Smooth muscle cell of the brain vasculature (primary cell): ENCODE data around the gene ZBTB6.

Source experiments
- DNase-seq: peaks from one replicate; pipeline ENCODE4 v3.0.0-alpha.2; 2012; ENCODE audit warnings: low read depth, low spot score

Gene ZBTB6, protein sequence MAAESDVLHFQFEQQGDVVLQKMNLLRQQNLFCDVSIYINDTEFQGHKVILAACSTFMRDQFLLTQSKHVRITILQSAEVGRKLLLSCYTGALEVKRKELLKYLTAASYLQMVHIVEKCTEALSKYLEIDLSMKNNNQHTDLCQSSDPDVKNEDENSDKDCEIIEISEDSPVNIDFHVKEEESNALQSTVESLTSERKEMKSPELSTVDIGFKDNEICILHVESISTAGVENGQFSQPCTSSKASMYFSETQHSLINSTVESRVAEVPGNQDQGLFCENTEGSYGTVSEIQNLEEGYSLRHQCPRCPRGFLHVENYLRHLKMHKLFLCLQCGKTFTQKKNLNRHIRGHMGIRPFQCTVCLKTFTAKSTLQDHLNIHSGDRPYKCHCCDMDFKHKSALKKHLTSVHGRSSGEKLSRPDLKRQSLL

GRCh38 chr9:122912964-122913673 is at the start of gene ZBTB6:
TSS of gene ZBTB6 (minus strand) at chr9:122913323. CDS start at chr9:122912072, 1,251 bp downstream.
- DNase-seq: peak; percentile 63

GRCh38 chr9:122961139-122961538 is 48.0 kb upstream of the ZBTB6 start:
- no peak for DNase-seq

GRCh38 chr9:122955961-122956360 is 42.8 kb upstream of the ZBTB6 start:
- no peak for DNase-seq

GRCh38 chr9:122954253-122954691 is 41.1 kb upstream of the ZBTB6 start:
- DNase-seq: no peak

GRCh38 chr9:122951056-122951455 is 37.9 kb upstream of the ZBTB6 start:
- DNase-seq: no peak

DNA sequence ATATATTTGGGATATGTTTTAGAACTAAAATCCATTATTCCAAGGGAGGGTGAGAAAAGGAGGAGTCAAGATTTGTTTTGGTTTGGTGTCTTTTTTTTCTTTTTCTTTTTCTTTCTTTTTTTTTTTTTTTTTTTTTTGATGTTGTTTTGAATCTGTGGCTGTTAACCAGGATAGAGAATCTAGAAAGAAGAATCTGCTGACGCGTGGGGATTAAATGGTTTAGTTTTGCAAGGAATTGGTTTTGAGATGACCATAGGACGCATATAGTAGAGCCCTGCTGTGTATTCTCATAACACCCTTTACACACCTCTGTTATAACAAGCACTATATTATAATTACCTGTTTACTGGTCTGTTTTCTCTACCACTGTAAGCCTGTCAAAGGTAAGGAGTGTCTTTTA is 37.1 kb upstream of the ZBTB6 start:
- no peak for DNase-seq

GRCh38 chr9:122949696-122950095 is 36.6 kb upstream of the ZBTB6 start:
- DNase-seq: no peak

DNA sequence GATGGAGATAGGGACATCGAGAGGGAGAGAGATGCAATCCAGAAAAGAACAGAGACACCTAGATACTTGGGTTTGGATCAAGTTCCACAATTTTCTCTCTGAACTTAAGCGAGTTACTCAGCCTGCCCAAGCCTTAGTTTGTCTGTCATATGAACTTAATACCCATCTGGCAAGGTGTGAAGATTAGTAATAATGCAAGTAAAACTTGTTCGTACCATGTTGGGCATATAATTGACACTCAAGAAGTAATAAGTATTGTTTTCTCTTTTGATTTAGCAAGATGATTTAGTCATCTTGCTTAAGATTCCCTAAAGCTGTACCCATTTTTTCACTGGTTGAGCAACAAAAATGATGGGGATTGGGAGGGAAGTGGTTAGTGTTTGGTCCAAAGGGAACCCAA is 35.2 kb upstream of the ZBTB6 start:
- no peak for DNase-seq

- no peak for DNase-seq
These were observed 33.4 kb upstream of the ZBTB6 start for GRCh38 chr9:122946461-122947005.

DNA sequence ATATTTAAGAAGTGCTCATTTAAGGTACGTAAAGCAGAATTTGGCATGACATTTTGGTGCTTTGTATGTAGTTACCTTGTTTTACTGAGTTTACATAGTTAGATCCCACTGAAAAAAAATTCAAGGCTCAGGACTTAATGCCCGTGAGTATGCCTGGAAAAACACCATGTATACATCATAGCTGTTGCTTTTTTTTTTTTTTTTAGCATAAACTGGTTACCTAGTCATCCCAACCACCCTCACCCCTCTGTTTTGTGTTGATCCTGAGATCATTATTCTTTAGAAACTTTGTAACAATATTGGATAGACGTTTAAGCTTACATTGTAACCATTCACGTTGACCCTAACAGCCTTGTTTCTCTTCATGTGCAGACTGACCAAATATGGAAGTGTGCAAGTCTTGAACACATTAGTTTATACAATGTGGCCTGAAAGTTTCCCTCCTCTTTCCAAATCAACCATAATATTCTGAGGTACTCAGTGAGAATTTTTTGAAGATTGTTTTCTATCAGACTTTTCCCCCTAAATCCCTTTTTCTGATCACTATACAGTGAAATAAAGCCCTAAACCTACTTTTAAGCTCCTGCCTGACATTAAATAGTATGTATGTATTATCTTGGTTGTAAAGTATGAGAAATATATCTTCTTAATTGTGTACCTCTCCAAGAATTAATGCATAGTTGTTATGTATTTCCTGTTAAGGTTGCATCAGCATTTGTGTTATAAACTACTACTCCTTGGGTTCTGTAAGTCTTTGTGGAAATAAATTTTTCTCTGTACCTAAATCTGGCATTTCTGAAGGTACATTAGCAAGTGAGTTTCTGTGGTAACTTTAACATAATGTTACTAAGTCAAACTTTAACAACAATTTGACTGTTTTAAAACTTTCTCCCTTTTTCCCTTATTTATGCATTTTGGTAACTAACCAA is 32.1 kb upstream of the ZBTB6 start:
- DNase-seq: no peak

DNA sequence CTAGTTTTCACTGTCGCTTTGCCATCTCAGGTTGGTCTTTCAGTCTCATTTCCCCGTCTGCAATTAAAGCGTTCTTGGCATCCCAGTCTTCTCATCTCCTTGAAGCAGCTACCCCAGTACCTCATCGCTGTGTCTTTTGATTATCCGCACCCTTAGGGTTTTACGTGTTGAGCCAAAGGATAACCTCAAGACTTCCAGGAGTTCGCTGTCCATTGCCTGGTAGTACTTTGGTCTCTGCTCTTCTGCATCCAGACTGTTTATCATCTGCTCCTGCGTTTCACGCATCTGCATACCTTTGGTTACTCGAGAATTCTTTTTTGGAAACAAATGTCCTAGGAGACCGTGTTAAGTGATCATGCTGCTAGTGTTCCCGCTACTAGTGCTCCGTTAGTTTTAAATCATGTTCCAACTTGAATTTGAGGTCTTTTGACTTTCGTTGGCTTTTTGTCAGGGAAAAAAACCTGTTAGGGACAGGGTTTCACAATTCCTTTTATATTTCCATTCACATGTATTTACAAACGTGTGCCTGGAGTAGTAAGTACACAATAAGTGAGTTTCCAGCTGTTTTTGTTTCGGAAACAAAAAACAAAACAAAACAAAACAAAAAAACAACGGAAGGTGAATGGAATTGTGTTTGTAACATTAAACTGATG is 28.6 kb upstream of the ZBTB6 start:
- no peak for DNase-seq

DNA sequence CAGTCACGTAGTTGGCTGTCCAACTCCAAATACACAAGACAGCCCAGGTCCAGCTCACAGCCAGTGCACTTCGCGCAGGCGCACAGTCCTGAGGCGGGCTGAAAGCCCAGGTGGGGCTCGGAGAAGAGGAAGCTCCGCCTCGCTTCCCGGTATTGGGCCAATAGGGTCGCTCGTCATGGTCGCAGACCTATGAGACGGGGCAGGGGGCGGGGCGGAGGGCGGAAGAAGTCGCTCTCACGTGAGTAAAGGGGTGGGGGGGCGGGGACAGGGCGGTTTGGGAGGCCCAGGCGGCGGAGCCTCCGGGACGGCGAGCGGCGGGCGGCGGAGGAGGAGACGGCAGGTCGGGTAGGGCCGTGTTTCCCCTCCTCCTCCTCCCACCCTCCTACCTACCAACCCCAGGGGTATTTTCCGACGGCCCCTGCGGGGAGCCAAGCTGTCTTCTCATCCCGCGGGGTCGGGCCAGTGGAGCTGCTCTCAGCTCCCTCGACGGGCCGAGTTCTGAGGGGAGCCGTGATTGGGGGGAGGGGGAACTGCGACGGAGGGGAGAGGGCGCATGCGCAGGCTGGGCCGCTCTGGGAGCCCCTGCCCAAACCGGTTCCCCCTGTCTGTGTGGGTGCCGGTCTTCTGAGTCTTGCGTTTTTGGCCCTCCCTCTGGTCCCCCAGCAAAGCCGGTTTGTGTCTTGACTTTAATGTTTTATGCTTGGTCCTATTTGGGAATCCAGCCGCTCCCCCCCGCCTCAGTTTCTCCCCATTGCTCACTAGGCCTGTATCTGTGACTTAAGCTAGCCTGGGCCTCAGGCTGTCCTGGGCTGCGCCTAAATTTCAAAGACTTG is 27.8 kb upstream of the ZBTB6 start, which contains the start of gene RABGAP1:
TSS of gene RABGAP1 (plus strand) at position 272 of the 833 bp plus-strand sequence. CDS start 16,040 bp downstream, outside the sequence.
- peak; percentile 96 for DNase-seq

DNA sequence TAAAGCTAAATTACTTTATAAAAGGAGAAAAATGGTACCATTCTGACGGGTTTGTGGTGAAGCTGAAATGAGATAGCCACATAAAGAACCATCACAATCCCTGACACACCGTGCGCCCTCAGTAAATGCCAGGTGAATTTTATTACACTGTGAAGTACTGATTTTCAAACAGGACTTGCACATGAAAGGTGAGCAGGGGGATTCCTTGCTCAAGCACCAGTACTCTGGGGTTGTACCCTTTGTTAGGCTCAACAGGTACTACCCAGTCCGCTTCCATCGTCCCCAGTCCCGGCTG is 27.3 kb upstream of the ZBTB6 start:
- no peak for DNase-seq

DNA sequence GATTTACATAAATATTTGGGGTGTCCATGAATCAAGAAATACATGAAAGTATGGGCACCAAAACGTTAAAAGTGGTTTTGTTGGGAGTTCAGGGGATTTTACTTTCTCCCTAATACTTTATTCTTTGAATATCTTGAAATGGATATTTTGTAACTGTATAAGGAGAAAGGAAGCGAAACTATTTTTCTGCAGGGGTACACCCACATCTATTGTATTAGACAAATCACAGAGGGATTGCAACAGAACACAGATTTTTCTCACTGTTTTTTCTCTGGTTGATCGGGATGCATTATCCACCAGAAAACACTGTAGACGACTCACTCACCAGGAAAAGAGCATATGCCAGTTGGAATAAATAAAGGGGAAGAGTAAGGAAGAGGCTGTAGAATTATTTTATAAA is 26.5 kb upstream of the ZBTB6 start:
- DNase-seq: no peak

GRCh38 chr9:122936883-122937282 is 23.8 kb upstream of the ZBTB6 start:
- no peak for DNase-seq

DNA sequence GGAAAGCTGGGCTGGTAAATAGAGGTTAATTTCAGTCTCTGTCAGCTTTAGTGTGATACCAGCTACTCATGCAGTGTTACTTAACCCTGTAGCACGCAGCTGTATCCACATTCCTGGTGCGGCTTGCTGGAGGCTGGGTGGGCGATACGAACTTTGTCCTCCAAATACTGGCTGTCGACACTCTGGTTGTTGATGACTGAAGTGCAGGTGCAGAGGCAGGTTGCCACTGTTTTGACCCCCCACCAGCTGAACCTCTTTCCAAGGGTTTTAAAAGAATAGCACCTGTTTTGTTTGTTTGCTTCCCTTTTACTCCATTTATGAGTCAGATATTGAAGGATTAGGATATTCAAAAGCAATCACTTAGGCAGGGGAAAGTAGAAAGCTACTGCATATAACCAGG is 23.3 kb upstream of the ZBTB6 start:
- DNase-seq: no peak

GRCh38 chr9:122931226-122932121 is 18.4 kb upstream of the ZBTB6 start, which contains the start of gene ZBTB26:
TSS of gene ZBTB26 (minus strand) at chr9:122931512. CDS start at chr9:122919934, 11,578 bp downstream.
- peak; percentile 79 for DNase-seq

GRCh38 chr9:122930541-122931225 is 17.6 kb upstream of the ZBTB6 start:
- no peak for DNase-seq
